K562 (cell line): ENCODE results near the gene EEF1AKMT1. TPM values are rescaled to one million over a fixed set of nuclear protein-coding genes. Genes with fewer than 3 reads are reported as not detected.

Experiments used
- ATAC-seq: fragments of 200-7000 bp; cut with Tn5 transposase; 3 replicates; pipeline ENCODE4 v1.9.1; 2020; ENCODE audit warnings: moderate library complexity
- BruUV-seq: library from RNA; stranded (reverse); fragments of 400-500 nt; replicated peaks from 2 replicates; lab custom pipeline; 2021; lab: Mats Ljungman, UMichigan
- CTCF ChIA-PET: fragments of 300-600 bp; formaldehyde crosslinking; extraction: SDS; loops from one replicate; lab custom pipeline; 2021; ENCODE audit warnings: low intra/inter-chr PET ratio; lab: Yijun Ruan, JAX
- POLR2A ChIA-PET: fragments of 300-600, 350-650 bp; sonication (Branson Sonifier 250); formaldehyde crosslinking; extraction: SDS; loops from one replicate; lab custom pipeline; 2021; ENCODE audit warnings: antibody characterized with exemption, inconsistent platforms; lab: Yijun Ruan, JAX
- DNase-seq, 4 experiments: peaks; one replicate each; pipeline versions ENCODE4 v3.0.0 to v3.0.0-alpha.2; 2011 to 2018; ENCODE audit warnings: low spot score in 3 of 4, mixed read lengths in 3 of 4; ENCODE audit errors: extremely low read depth in 1 of 4
- FAIRE-seq: peaks from 2 replicates; lab custom pipeline; 2011; peaks lifted over from hg19 to GRCh38; lab: Jason Lieb, UNC
- H2AFZ ChIP-seq: 2 replicates; pipeline ENCODE4 v1.6.0; 2011; ENCODE audit warnings: low read depth, low read length, control low read depth, inconsistent platforms
- H3K27ac ChIP-seq: fragments of 200-600 bp; 3 replicates; pipeline ENCODE4 v1.8.0; 2011; ENCODE audit warnings: low read depth, mild to moderate bottlenecking, control low read depth, inconsistent platforms, low read length, moderate library complexity, mixed read lengths; ENCODE audit errors: extremely low read depth
- H3K27me3 ChIP-seq, 2 experiments: fragments of 300-600 bp in 1 of 2; 2 replicates in 1 of 2; 3 replicates in 1 of 2; pipeline versions ENCODE4 v1.6.0 to v1.8.0; 2011; ENCODE audit warnings: inconsistent platforms in 2 of 2, low read length in 2 of 2, mild to moderate bottlenecking in 1 of 2, mixed read lengths in 1 of 2, moderate library complexity in 1 of 2; ENCODE audit not compliant: control insufficient read depth in 2 of 2, insufficient read depth in 2 of 2
- H3K36me3 ChIP-seq: fragments of 300-600 bp; 3 replicates; pipeline ENCODE4 v1.8.0; 2011; ENCODE audit warnings: mild to moderate bottlenecking, low read length, inconsistent platforms; ENCODE audit not compliant: control insufficient read depth, insufficient read depth
- H3K4me1 ChIP-seq, 2 experiments: fragments of 200-600 bp in 1 of 2; replicated peaks in 1 of 2; 2 replicates in 1 of 2; 3 replicates in 1 of 2; pipeline versions ENCODE4 v1.5.1 to v1.8.0; 2011; ENCODE audit warnings: inconsistent platforms in 2 of 2, low read length in 2 of 2, mild to moderate bottlenecking in 1 of 2, mixed read lengths in 1 of 2, moderate library complexity in 1 of 2; ENCODE audit not compliant: control insufficient read depth in 2 of 2, insufficient read depth in 2 of 2
- H3K4me2 ChIP-seq: 2 replicates; pipeline ENCODE4 v1.6.1; 2011; ENCODE audit warnings: low read length, control low read depth, inconsistent platforms, mixed read lengths; ENCODE audit not compliant: insufficient read depth
- H3K4me3 ChIP-seq: fragments of 200-600 bp; sonication (generic), shearing (Covaris generic); 2 replicates; pipeline ENCODE4 v1.5.1; 2016; ENCODE audit warnings: control low read depth, inconsistent platforms
- H3K79me2 ChIP-seq: fragments of 200-600 bp; 3 replicates; pipeline ENCODE4 v1.8.0; 2011; ENCODE audit warnings: low read length, inconsistent platforms; ENCODE audit not compliant: control insufficient read depth, insufficient read depth
- H3K9ac ChIP-seq, 2 experiments: 2 replicates each; pipeline versions ENCODE4 v1.6.0 to v1.6.1; 2011; ENCODE audit warnings: low read depth in 2 of 2, low read length in 2 of 2, control low read depth in 1 of 2, inconsistent platforms in 1 of 2, mild to moderate bottlenecking in 1 of 2, mixed read lengths in 1 of 2; ENCODE audit not compliant: insufficient read depth in 1 of 2
- H3K9me1 ChIP-seq: one replicate; pipeline ENCODE4 v1.6.0; 2011; ENCODE audit warnings: inconsistent platforms, mild to moderate bottlenecking, low read length, moderate library complexity; ENCODE audit not compliant: control insufficient read depth, insufficient read depth
- H3K9me3 ChIP-seq: replicated peaks from 2 replicates; pipeline ENCODE4 v1.5.1; 2011; ENCODE audit warnings: low read depth, low read length, inconsistent platforms; ENCODE audit not compliant: control insufficient read depth, insufficient read depth
- H4K20me1 ChIP-seq: replicated peaks from 2 replicates; pipeline ENCODE4 v1.6.1; 2011; ENCODE audit warnings: low read length, inconsistent platforms, mixed read lengths; ENCODE audit not compliant: control insufficient read depth, insufficient read depth
- CSDE1 ChIP-seq, 2 experiments: fragments of 450-650 bp; IDR thresholded peaks; 2 replicates each; pipeline ENCODE4 v1.6.1; 2016; ENCODE audit warnings: mild to moderate bottlenecking in 1 of 2
- CTCF ChIP-seq, 3 experiments: IDR thresholded peaks in 2 of 3; conservative IDR thresholded peaks in 1 of 3; 2 replicates each; pipeline ENCODE4 v1.5.1; 2011 to 2012; ENCODE audit warnings: low read length in 3 of 3, mild to moderate bottlenecking in 3 of 3, control low read depth in 2 of 3, improper control_type of control experiment in 1 of 3, inconsistent platforms in 1 of 3, low read depth in 1 of 3, mixed read lengths in 1 of 3, moderate library complexity in 1 of 3; ENCODE audit not compliant: insufficient read depth in 2 of 3
- HNRNPK ChIP-seq: fragments of 200-400 bp; formaldehyde crosslinking; IDR thresholded peaks from one replicate; pipeline ENCODE4 v1.6.1; 2018; ENCODE audit warnings: mild to moderate bottlenecking, low read depth, low read length; ENCODE audit not compliant: poor library complexity, severe bottlenecking
- MLLT1 ChIP-seq, 2 experiments: fragments of 450-650 bp; IDR thresholded peaks; 2 replicates each; pipeline ENCODE4 v1.6.1; 2016
- PHF20 ChIP-seq: fragments of 450-650 bp; IDR thresholded peaks from 2 replicates; pipeline ENCODE4 v1.6.1; 2018; ENCODE audit not compliant: partially characterized antibody
- PRPF4 ChIP-seq: fragments of 200-400 bp; formaldehyde crosslinking; IDR thresholded peaks from one replicate; pipeline ENCODE4 v1.6.1; 2017; ENCODE audit warnings: low read length, low read depth, mild to moderate bottlenecking; ENCODE audit not compliant: insufficient read depth, poor library complexity, severe bottlenecking
- RFX1 ChIP-seq: fragments of 450-650 bp; IDR thresholded peaks from 2 replicates; pipeline ENCODE4 v1.6.1; 2016; ENCODE audit warnings: mild to moderate bottlenecking, moderate library complexity
- TOE1 ChIP-seq, 2 experiments: fragments of 450-650 bp in 1 of 2; sonication (generic) in 1 of 2; formaldehyde crosslinking in 1 of 2; IDR thresholded peaks; 2 replicates each; pipeline versions ENCODE4 v1.7.1 to v1.8.0; 2016 to 2022; ENCODE audit warnings: borderline replicate concordance in 2 of 2, mild to moderate bottlenecking in 2 of 2, antibody characterized with exemption in 1 of 2, inconsistent platforms in 1 of 2, low read depth in 1 of 2, missing genetic modification reagents in 1 of 2, moderate library complexity in 1 of 2
- ZNF140 ChIP-seq: fragments of 250-450 bp; sonication (Bioruptor Pico); IDR thresholded peaks from 2 replicates; pipeline ENCODE4 v1.8.0; 2021; ENCODE audit warnings: moderate library complexity, mild to moderate bottlenecking, inconsistent platforms
- ZNF212 ChIP-seq: fragments of 450-650 bp; formaldehyde crosslinking; IDR thresholded peaks from 2 replicates; pipeline ENCODE4 v1.4.0; 2020; ENCODE audit warnings: mild to moderate bottlenecking
- ZNF77 ChIP-seq: fragments of 250-450 bp; sonication (Bioruptor Pico); IDR thresholded peaks from 2 replicates; pipeline ENCODE4 v1.5.0; 2020
- ZNF785 ChIP-seq: fragments of 250-450 bp; sonication (Bioruptor Pico); IDR thresholded peaks from 2 replicates; pipeline ENCODE4 v1.4.0; 2020; ENCODE audit warnings: mild to moderate bottlenecking
- WGBS: fragments of 100-300 bp; shearing (Covaris generic); methylation state at CpG from one replicate; pipeline ENCODE4 v1.1.6; 2016; ENCODE audit warnings: low coverage, mixed read lengths; ENCODE audit not compliant: insufficient coverage; ENCODE audit errors: missing lambda C conversion rate; 5-methylcytosine and 5-hydroxymethylcytosine counted together
- in situ Hi-C: fragments of 300-500 bp; cut with MboI; formaldehyde crosslinking; loops from 4 replicates; pipeline ENCODE4 v1.15.0; 2018; ENCODE audit warnings: inconsistent platforms, mixed read lengths
- intact Hi-C: fragments of 100-400 bp; cut with micrococcal nuclease; formaldehyde crosslinking; loops from 2 replicates; pipeline ENCODE4 v1.14.2; 2022
- polyA plus RNA-seq, 8 experiments: library from polyadenylated mRNA; depleted of rRNA in 4 of 8; stranded (reverse) in 5 of 8; unstranded in 3 of 8; fragments of >200 nt; fragmentation: Nextera tagmentation in 2 of 8; fragmentation: Illumina TruSeq in 1 of 8; extraction: Ambion mirVana in 2 of 8; extraction: Trizol in 1 of 8; gene quantifications; 2 replicates each; pipeline versions ENCODE4 v1.2.1 to v1.2.3, GENCODE V29; 2011 to 2014; ENCODE audit warnings: inconsistent platforms in 1 of 8, missing spikeins in 1 of 8
- total RNA-seq, 7 experiments: library from RNA; depleted of rRNA in 6 of 7; stranded (reverse); fragments of >200 nt in 6 of 7; fragmentation: Illumina TruSeq in 2 of 7; extraction: Trizol in 2 of 7; gene quantifications; 2 replicates each; pipeline versions ENCODE4 v1.2.1 to v1.2.3, GENCODE V29; 2011 to 2021; ENCODE audit warnings: low replicate concordance in 1 of 7

Gene EEF1AKMT1
- total and polyA plus RNA-seq, 9 of the 15 experiments (the other 6 are each of a cell fraction or from before 2014, with no cell fraction given), result 5.3 to 36.3 (median 7.9) TPM

GRCh38 chr13:20713014-20713376, 60.8 kb downstream of the EEF1AKMT1 start (continued):
- no peak for TF ChIP-seq MLLT1 (IDR thresholded peaks at IDR 0.05)
- TF ChIP-seq PHF20, result no peak
- TF ChIP-seq ZNF212 (CRISPR knock-in tag), result no peak
- TF ChIP-seq PRPF4, result no peak
- TF ChIP-seq ZNF77, result no peak
- no peak for TF ChIP-seq HNRNPK

GRCh38 chr13:20711301-20712044, 62.3 kb downstream of the EEF1AKMT1 start:
- H3K79me2 ChIP-seq, result no peaks in the 10 kb centered on the region
- H3K36me3 ChIP-seq, result no peaks in the 10 kb centered on the region
- WGBS, result 57% methylated on average over 10 of the region's 13 CpGs
- H4K20me1 ChIP-seq, result no peaks in the 10 kb centered on the region
- H3K27me3 ChIP-seq, result no peaks in the 10 kb centered on the region; a peak in 1 of 5 replicates
- peak in 3 of 4 experiments; percentile 24 to 30 (median 30) for DNase-seq
- no peak overlapping the region for H3K4me2 ChIP-seq
- TF ChIP-seq ZNF785 (CRISPR knock-in tag), result no peak
- no peak for TF ChIP-seq TOE1 (IDR thresholded peaks at IDR 0.05; ENCODE audit: borderline replicate concordance)
- TF ChIP-seq TOE1 (CRISPR knock-in tag; IDR thresholded peaks at IDR 0.05; ENCODE audit: borderline replicate concordance, low read depth), result no peak
- TF ChIP-seq ZNF140 (CRISPR knock-in tag), result no peak
- peak; percentile 95 for TF ChIP-seq RFX1
- TF ChIP-seq CSDE1 (IDR thresholded peaks at IDR 0.05), result 0 out of 4 replicates have a peak, but pooled peaks of 1 of the 2 experiments have one; percentile 32
- peak; percentile 34 to 41 (median 37); a peak in 3 of 6 replicates for TF ChIP-seq CTCF (IDR thresholded peaks at IDR 0.05 in 2 of 3, conservative IDR thresholded peaks at IDR 0.05 in 1 of 3; ENCODE audit: insufficient read depth in 2 of 3, low read depth in 1 of 3, low read length in 3 of 3)
- no peaks in the 10 kb centered on the region for H3K9me1 ChIP-seq
- CTCF ChIA-PET, result interaction anchor here (1.0 to 1.5 kb wide), 4 partner anchors 117 to 216 kb away, joined by 3 to 8 read pairs (median 5); no protein-coding TSS in a partner anchor
- no TSS peak for BruUV-seq
- no peaks in the 10 kb centered on the region for H3K9me3 ChIP-seq
- no peak overlapping the region for H3K9ac ChIP-seq
- intact Hi-C loops (loop anchor here (2.0 to 5.0 kb wide), 4 partner anchors 61 to 217 kb away; partner anchors contain the start of gene EEF1AKMT1), in situ Hi-C loops (loop anchor here (10.0 kb wide), 1 partner anchor 213 kb away; no protein-coding TSS in a partner anchor)
- POLR2A ChIA-PET, result interaction anchor here (0.6 kb wide), 1 partner anchor 547 kb away, joined by 3 read pairs; no protein-coding TSS in a partner anchor
- peaks cover 2 to 5% of the 10 kb centered on the region in 2 experiments; a peak in 4 of 5 replicates for H3K4me1 ChIP-seq
- no peak for FAIRE-seq
- H3K27ac ChIP-seq, result no peak overlapping the region
- peak; percentile 76 for ATAC-seq
- no peak overlapping the region for H2AFZ ChIP-seq
- H3K4me3 ChIP-seq, result no peak overlapping the region
